GM20431 (cell line): ENCODE measurements around the gene ENTPD6.
"Not testable (repeated sequence)": the region's sequence is repeated elsewhere in the genome, so short reads cannot be mapped to it uniquely, and the experiment has no call there.

Experiments
- in situ Hi-C: fragments of 300-500 bp; cut with MseI, MboI; formaldehyde crosslinking; loops from one replicate; pipeline ENCODE4 v1.15.0; 2020; ENCODE audit warnings: low sequenced_read_pairs; ENCODE audit not compliant: unreplicated experiment

ENTPD6 gene

GRCh38 chr20:25252686-25253421, 57.3 kb downstream of the ENTPD6 start:
- in situ Hi-C loops = no loop called here

- in situ Hi-C loops = no loop called here
Measured at GRCh38 chr20:25253606-25254275, 58.2 kb downstream of the ENTPD6 start.

DNA sequence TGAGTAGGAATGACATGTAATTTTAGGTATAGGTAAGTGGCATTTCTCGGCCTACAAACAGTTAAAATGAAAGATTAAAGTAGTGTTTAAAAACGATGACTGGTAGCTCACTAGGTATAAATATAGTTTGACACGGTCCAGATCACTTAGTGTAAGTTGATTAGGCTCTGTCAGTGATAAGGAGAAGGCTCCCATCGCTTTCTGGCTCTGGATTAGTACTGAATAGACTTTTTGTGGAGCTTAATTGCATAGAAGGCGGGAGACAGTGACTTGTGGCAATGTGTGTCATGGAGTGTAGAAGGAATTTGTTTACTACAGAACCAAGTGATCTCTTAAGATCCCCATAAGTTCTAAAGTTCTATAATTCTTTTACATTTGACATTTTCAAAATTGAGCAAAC, 59.1 kb downstream of the ENTPD6 start:
- in situ Hi-C loops = no loop called here

GRCh38 chr20:25254986-25255680, 59.6 kb downstream of the ENTPD6 start:
- in situ Hi-C loops = no loop called here

DNA sequence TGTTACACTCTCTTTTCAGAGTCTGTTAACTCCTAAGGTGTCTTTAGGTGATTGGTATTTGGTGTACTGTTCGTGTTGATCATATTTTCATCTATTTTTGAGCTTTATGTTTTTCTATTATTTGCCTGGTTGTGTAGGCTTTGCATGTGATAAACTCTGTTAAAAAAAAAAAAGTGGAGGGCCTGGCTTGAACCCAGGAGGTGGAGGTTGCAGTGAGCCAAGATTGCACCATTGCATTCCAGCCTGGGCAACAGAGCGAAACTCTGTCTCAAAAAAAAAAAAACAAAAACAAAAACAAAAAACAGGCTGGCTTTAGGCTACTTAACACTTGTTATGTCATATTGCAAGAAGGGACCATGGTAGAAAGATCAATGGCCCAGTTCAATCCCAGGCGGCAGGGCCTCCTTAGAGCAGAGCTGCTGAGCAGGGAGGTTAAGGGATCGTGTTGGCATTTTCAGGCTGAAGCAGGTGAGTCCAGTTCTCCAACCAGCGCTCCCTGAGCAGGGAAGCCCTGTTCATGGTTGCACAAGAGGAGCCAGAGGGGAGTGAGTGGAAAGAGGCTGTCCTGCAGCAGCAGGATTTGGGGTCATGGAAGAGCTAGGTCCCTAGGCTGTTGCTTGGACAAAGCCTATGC, 60.8 kb downstream of the ENTPD6 start:
- in situ Hi-C loops = no loop called here

DNA sequence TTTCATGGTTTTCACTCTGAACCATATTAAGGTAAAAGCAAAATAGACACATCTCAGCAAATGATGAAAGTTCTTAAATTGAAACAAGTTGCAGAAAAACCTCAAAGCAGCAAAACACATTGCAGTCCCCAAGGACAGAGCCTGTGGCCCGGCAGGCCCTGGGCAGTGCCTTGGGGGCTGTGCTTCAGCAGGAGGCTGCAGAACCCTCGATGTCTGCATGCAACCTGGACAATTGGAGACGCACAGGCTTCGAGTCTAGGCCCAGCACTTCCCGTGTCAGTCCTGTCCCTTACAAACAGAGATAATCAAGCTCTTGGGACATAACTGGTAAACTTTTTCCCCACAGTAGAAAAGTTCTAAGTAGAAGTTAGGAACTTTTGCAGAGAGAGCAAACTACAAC, 61.6 kb downstream of the ENTPD6 start:
- in situ Hi-C loops = no loop called here

- in situ Hi-C loops = no loop called here
Measured at GRCh38 chr20:25257756-25258475, 62.4 kb downstream of the ENTPD6 start.

GRCh38 chr20:25258476-25258805, 62.9 kb downstream of the ENTPD6 start:
- in situ Hi-C loops = no loop called here

- in situ Hi-C loops = no loop called here
Measured at GRCh38 chr20:25258828-25259227, 63.3 kb downstream of the ENTPD6 start.

DNA sequence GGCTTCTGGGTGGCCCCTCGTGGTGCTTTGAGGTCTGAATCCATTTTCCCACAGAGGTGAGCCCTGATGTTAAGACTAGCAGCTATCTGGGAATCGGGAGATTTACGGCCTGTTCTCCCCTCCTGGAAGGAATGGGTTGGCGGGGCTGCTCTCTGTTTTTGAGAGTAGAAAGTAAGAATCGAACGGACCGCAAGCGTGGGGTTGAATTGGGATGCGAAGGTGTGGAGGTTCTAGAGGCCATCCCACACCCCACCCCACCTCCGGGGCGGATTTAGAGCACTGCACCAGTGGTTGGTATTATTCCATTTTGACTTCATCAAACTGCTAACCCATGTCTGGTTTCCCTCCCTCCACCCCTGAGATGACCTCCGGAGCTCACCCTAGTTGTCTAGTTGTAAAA, 63.8 kb downstream of the ENTPD6 start:
- in situ Hi-C loops = no loop called here

DNA sequence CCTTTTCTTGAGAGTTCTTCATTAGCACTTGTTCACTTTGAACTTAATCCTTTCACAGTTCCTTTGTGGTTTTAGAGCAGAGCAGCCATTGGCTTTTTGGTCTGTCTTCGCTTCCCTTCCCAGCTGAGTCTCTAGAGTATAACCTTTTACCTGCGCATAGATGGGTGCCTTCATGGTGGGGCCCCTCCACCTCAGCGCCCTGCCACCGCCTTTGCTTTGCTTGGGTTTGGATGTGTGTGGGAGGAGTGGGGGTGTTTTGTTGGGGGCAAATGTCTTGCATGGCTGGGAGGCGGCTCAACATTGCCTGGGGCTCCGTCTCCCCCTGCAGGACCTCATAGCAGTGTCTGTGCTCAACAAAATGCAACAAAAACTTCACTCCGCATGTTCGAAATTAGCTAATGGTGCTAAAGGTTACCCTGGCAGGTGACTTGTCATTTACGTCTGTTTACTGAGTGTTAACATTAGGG, 64.3 kb downstream of the ENTPD6 start:
- in situ Hi-C loops = no loop called here

DNA sequence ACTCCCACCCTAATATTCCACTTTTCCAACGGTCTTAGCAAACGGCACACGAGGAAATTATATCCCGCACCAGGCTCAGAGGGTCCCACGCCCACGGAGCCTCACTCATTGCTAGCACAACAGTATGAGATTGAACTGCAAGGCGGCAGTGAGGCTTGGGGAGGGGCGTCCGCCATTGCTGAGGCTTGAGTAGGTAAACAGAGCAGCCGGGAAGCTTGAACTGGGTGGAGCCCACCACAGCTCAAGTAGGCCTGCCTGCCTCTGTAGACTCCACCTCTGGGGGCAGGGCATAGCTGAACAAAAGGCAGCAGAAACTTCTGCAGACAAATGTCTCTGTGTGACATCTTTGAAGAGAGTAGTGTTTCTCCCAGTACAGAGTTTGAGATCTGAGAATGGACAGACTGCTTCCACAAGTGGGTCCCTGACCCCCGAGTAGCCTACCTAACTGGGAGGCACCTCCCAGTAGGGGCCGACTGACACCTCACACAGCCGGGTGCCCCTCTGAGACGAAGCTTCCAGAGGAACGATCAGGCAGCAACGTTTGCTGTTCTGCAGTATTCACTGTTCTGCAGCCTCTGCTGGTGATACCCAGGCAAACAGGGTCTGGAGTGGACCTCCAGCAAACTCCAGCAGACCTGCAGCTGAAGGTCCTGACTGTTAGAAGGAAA, 65.4 kb downstream of the ENTPD6 start:
- in situ Hi-C loops = not testable (repeated sequence)

- in situ Hi-C loops = no loop called here
Measured at GRCh38 chr20:25269057-25269832, 73.7 kb downstream of the ENTPD6 start.

GRCh38 chr20:25269833-25270170, 74.3 kb downstream of the ENTPD6 start:
- in situ Hi-C loops = no loop called here

GRCh38 chr20:25270829-25271251, 75.3 kb downstream of the ENTPD6 start:
- in situ Hi-C loops = no loop called here

GRCh38 chr20:25271486-25272222, 76.1 kb downstream of the ENTPD6 start:
- in situ Hi-C loops = no loop called here

GRCh38 chr20:25272223-25273000, 76.9 kb downstream of the ENTPD6 start:
- in situ Hi-C loops = no loop called here

GRCh38 chr20:25273046-25273445, 77.5 kb downstream of the ENTPD6 start:
- in situ Hi-C loops = no loop called here
